ENCODE measurements around the gene NPAS3.

NPAS3 gene

DNA sequence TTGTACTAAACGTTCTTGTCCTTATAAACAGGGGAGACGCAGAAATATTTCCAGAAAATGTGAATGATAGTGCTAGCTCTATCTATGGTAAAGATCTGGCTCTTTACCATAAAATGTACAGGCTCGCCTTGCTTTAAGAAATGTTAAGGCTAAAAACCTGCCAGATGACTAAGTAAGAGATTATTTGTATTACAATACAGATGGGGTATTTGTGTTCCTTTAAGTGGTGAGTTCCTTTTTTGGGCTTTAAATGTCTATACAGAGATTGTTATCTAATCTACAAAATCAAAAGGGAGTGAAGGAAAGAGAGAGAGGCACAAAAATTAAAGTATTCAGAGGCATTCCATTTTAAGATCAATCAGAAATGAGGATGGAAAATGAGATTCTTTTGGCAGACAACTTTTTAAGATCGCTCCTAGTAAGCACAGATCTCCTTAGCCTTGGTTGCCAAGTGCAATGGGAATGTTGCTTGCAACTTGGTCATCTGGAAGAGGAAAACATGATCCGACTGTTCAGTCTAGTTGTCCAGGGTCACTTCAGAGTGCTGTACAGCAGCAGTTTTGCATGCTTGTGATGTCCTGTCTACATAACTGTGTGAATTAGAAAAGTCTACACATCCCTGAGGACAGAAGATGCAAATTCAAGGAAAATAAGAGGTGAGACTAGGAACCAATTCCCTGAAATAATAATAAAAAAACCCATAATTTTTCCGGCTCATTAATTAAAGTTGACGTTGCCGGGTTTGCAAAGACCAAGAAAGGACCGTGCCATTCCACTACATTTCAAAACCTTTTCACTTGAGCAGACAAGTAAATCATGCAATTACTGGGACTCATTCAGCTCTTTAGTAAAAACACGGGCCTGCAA is 631.4 kb downstream of the NPAS3 start:
- DNase-seq (ENCODE audit: low read depth in 3 of 3, low spot score in 1 of 3), result no peak

DNA sequence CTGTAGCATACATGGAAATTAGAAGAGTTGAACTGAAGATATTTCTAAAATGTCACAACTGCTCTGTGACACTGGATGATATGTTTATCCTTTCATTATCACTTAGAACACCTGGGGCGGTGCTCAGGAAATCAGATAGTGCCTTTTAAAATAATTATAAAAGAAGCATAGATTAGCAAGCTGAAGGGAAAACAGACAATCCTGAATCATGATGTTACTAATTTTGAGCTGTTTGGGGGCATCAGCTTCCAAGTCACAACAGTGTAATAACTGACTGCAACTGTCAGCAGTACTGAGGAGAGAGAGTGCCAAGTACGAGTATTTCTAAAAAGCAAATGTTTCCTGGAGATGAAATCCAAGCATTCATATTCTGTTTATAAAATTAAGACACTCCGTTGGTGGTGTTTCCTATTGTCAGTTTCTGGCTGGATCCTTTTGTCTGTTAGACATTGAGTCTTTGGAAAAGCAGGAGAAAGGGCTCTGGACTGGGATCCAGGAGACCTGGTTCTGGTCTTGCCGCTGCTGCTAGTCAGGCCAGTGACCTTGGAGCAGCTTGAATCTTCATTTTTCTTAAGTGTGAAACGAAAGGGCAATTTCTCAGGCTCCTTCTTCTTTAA is 632.1 kb downstream of the NPAS3 start:
- DNase-seq (ENCODE audit: low read depth in 3 of 3, low spot score in 1 of 3), result no peak

DNA sequence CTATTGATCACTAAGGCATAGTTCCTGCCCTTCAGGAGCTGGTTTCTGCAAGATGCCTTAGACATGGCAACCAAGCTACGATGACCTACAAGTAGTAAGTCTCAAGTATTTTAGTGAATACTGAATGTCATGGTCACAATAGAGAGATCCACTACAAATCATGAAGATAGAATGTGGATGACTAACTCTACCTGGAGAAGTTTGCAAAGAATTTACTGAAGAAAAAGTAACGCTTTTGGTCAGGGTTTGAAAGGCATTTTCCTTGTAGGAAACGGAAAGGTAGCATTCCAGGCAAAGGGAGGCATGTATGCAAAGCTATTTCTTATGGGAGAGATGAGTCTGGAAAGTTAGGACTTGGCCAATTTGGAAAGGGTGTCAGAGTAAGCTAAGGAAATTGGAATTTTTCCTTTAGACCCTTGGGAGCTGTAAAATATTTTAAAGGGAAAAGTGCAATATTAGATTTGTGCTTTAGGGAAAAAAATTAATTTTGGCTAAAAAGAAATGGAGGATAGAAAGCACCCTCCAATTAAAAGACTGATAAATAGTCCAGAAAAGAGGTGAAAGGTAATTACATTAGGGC is 634.7 kb downstream of the NPAS3 start:
- DNase-seq (ENCODE audit: low read depth in 3 of 3, low spot score in 1 of 3), result no peak

DNA sequence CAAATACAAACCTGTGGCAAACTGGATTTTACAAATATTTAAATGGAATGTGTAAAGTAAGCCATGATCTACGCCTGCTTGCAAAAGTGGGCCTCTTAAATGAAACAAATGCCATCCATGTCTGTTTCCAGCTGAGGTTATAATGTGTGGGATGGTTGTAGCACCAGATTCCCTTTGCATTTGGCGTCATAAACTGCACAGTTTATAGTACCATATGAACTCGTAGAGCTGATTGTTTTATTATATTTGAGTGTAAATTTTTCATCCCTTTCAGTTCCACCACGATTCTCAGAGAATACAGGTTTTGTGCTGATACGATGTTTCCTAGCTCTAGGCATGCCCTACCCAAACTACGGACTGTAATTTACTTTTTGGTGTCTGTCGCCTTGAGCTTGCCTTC is 637.3 kb downstream of the NPAS3 start:
- DNase-seq (ENCODE audit: low read depth in 3 of 3, low spot score in 1 of 3), result no peak

DNA sequence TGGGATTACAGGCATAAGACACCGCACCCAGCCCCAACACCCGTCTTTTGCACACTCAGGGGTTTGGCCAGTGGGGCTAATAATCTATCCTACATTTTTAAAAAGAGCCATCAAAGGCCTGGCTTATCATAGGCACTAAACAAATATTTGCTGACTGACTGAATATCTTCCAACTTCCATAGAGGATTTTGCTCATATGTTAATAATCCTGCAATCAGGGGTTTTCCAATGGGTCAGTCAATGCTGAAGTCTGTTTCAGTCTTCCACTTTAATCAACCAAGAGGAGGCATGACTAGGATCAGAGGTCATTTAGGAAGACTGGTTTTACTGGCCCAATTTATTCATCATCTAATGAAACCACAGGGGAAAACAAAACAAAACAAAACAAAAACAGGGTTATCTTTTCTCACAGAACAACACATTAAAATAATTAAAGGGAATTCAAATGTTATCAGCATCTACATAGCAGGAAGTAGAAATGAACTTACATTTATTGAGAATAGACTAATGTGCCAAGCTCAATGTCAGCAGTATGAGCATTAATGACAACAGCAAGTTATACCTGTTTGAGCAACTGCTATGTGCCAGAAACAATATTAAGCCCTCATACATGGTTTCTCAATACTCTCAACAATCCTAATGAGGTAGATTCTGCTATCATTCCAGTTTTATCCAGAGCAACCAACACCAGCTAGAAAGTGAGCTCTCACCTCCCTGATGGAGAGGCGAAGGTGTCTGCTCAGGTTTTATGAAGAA is 640.0 kb downstream of the NPAS3 start:
- no peak for DNase-seq (ENCODE audit: low read depth in 3 of 3, low spot score in 1 of 3)

DNA sequence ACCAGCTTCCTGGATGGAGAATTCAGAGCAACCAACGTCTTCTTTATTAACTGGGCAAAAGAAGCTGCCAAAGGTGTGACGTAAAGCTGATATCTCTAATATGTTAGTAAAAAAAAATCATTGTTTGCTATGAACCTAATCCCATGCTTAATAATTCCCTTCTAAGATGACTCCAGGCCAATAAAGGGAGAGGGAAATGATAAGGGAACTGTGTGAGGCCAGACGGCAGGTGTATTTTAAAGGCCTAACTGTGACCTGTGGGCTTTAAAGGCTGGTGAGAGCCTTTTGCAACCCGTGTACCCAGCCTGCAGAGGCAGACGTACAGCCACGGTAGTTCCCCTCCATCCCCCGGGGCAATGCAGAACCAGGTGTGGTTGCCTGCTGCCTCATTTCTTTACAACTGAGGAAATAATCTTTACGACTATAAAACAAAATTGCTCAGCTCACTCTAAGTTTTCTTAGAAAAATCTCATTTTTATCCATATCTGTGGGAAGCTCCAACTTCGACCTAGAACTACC is 641.6 kb downstream of the NPAS3 start:
- DNase-seq (ENCODE audit: low read depth in 3 of 3, low spot score in 1 of 3), result no peak

DNA sequence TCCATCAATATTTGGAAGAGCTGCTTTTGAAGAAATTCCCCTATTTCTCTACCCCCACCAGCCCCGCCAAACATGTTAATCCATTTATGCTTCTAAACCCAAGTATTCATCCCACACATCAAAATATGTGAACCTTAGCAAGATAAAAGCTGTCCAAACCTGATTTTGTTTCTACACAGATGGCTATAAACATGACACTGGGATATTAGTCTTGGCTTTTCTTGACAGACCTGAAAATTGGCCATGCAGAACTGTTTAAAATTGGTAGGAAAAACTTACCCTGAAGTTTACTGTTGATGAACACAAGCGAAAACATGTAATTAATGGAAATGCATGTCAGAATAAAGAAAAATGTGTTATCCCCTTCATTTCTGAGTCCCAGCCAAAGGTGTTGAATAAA is 642.2 kb downstream of the NPAS3 start:
- DNase-seq (ENCODE audit: low read depth in 3 of 3, low spot score in 1 of 3), result no peak

DNA sequence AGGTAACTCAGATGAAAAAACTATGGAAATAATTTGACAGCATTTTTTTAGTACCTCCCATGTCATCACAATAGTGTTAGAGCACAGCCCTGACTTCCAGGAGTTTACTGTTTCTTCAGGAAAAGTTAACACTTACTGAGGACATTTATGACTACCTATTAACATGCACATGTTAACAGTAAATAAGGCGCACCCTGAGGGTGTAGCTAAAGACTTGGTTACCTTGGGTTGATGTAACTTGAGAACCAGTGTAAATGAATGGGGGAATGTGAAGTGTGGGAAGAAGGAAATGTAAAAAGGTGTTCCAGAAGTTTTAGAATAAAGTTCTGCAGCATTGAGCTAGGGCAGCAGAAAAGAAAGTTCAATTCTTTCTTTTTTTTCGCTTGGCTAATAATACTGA is 646.0 kb downstream of the NPAS3 start:
- DNase-seq (ENCODE audit: low read depth in 3 of 3, low spot score in 1 of 3), result no peak

DNA sequence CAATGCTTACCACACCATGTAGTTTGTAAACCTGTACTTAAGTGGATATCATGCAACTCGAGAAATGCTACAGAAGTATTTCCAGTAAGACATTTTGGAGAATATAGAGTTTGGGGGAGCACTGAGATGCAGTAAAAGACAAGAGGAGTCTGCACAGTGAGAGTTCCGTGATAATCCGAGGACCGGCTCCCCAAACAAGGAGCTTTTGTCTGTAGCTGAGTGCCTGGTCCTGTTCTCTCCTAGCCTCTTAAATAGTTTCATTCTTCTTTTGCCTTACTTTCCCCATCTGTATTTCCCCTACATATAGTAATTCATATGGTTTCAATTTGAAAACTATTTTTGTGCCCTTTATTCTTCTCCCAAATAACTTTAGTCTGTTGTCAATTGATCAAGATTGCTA is 648.1 kb downstream of the NPAS3 start:
- no peak for DNase-seq (ENCODE audit: low read depth in 3 of 3, low spot score in 1 of 3)

DNA sequence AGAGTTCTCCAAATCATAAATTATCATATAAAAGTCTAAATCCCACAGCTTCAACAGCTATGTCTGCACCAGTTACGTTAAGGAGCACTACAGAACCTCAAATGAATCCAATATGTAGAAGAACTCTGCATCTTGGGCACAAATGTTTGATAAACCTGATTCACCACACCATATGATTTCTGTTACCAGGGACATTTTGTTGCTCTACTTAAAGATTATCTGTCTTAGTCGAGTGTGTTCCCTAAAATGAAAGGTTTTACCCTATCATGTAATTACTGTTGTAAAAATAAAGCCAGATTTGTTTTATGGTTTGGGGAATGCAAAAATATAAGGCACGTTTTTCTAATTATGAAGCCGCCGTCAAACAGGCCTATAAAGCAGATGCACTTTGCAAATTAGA is 649.1 kb downstream of the NPAS3 start:
- DNase-seq (ENCODE audit: low read depth in 3 of 3, low spot score in 1 of 3), result no peak

DNA sequence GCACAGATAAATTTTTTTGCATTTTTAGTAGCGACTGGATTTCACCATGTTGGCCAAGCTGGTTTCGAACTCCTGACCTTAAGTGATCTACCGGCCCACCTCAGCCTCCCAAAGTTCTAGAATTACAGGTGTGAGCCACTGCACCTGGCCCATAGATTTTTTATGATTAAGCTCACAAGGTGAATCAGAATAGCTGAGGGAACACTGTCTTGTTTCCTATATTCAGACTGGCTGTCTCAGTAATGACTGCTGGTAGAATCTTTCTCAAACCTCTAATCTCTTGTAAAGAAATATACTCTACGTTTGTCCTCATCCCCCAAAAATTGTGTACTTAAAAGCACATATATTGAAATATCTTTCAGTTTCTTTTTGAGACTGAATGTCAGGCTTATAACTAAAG is 650.1 kb downstream of the NPAS3 start:
- DNase-seq (ENCODE audit: low read depth in 3 of 3, low spot score in 1 of 3), result no peak

DNA sequence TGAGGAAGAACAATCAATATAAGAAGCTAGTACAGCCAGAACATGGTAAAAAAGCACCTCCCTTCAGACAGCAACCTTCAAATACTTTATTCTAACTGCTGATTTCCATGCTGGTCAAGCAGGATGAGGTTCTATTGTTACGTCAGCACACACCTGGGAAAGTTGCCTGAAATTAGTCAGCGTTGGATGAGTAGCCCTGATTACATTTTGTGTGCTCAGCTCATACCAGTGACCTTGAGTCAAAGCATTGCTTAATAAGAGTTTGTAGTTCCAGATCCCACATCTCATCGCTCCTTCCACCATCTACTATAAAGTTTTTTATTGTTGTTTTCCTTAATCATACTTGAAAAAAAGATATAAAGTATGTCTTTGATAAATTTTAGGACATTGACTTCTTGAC is 650.7 kb downstream of the NPAS3 start:
- no peak for DNase-seq (ENCODE audit: low read depth in 3 of 3, low spot score in 1 of 3)

DNA sequence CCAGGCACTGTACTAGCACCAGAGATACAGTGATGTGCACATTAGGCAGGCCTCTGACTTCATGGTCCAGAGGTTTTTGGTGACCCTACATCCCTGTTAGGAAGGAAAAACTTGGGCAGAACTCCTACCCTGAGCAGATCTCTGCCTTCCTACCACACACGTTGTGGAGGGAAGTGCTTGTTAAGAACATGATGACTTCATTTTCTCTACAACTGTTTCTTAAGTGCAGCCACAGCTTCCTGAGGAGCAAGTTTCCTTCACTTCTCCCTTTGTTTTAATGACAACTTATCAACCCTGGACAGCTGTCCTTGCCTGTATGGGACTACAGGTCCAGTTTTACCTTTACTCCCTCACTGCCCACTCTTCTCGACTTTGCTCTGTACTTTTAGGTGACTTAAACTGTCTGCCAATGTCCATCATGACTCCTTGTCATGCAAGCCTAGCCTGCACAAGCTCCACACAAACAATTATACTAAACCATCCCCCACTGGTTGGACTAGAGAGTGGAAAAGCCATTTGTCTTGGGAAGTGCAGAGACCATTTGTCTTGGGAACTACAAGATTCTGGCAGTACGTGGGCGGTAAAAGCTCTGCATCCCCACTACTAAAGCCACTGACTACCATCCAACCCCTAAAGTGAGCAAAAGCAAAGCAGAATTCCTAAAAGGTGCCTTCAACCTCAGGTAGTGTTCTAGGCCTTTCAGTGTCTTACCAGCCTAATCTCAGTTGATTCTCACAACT is 652.4 kb downstream of the NPAS3 start:
- no peak for DNase-seq (ENCODE audit: low read depth in 3 of 3, low spot score in 1 of 3)

DNA sequence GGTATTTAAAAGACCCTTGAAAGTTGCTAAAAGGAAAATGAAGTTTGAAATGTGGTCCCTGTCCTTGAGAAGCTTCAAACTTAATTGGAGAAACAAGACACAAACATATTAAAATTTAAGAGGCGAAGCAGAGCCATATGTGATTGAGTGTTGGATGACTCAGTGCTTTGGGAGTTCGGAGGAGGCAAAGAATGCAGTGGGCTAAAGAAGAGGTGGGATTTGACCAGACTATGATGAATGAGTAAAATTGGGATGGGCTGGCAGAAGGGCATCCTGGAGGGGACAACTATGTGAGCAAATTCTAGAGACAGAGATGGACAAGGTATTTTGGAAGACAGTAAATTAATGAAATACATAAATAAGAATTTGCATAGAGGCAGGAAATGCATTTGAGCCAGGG is 653.6 kb downstream of the NPAS3 start:
- no peak for DNase-seq (ENCODE audit: low read depth in 3 of 3, low spot score in 1 of 3)

DNA sequence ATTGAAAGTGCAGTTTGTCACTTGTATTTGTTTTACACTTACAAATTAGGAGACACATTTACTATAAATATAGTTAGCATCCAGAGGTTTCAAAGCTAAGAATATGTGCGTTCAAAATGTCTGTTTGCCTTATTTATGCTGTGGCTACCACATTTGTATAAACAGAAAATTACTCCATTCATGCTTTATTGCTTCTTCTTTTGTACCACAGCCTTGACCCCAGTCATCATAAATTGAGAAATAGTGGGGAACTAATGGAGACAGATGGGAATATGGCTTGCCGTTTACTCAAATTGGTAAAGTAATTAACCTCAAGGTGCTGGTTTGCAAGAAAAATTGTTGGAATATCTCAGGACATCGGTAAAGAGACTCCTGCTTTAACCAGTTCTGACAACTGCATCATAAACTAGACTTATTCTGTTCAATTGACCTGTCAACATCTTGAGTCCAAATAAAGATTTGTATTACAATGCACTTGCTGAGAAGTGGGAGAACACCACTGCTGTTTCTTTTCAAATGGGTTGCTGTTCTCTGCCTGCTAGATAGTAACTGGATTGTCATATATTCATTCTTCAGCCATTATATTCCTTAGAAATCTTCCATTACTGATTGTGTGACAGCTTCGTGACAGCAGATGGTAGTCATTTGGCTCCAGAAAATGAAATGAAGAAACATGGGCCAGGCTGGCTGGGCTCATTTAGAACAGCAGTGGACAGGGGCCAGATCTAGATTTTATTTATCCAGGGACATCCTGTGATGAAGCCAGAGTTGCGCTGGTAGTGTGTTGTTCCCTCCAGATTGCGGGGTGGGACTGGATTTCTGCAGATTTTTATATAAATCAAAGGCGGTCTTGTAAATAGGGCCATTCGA is 657.8 kb downstream of the NPAS3 start:
- DNase-seq (ENCODE audit: low read depth in 3 of 3, low spot score in 1 of 3), result no peak

DNA sequence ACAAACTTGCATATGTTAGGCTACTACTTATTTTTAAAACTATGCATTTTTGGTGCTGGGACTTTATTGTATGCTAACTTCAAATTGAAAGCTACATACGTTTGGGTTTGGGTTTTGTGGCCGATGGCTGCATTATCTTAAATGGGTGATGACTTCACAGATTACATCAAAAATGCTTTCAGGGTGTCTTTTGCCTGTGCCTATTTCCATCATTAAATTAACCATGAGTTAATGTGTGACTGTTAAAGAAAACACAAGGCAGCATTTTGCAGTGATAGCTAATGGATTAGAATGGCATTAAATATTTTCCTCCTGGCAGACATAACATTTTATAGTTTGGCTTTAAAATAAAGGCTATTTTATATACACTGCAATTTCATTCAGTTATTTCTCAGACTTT is 659.9 kb downstream of the NPAS3 start:
- DNase-seq (ENCODE audit: low read depth in 3 of 3, low spot score in 1 of 3), result no peak

DNA sequence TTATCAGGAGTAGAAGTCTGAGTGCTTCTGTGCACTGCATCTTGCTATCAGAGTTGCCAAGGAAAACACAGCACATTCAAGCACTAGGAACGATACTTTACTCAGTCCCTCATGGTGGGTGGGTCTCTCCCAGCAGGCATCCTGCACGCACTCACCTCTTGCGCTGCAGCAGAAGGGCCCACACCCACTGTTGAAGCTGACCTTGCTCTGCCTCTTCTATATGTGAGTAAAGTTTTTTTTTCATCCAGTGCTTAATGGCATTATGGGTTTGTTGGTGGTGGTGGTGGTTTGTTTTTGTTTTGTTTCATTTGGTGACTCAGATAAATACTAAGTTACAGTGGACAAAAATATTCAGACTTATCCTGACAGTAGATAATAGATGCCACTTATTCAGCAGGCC is 663.7 kb downstream of the NPAS3 start:
- DNase-seq (ENCODE audit: low read depth in 3 of 3, low spot score in 1 of 3), result no peak

DNA sequence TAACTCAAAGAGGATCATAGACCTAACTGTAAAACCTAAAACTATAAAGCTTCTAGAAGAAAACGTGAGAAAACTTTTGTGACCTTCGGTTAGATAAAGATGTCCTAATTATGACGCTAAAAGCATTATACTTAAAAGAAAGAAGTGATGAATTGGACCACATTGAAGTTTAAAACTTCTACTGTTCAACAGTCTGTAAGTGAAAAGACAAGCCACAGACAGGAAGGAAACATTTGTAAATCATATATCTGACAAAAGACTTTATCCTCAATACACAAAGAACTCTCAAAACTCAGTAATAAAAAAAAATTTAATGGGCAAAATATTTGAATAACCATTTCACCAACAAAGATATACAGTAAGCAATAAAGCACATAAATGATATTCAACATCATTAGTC is 667.9 kb downstream of the NPAS3 start:
- no peak for DNase-seq (ENCODE audit: low read depth in 3 of 3, low spot score in 1 of 3)

DNA sequence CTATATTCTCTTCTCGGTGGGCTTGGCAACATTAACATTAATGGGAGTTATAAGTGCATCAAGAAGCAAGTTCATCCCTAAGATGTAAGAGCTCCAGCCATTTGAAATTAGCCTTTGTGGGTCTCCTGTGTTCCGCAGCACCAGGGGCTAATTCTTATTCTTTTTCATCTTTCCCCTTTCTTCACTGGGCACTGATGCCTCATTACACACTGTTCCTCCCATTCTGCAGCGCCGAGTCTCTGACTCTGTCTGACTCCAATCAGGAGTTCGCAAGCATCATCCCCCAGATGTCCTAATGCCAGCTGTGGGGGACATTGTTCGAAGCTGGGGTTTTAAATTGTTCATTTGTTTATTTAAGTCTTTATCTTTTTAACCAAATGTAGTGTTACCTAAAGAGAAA is 670.9 kb downstream of the NPAS3 start:
- no peak for DNase-seq (ENCODE audit: low read depth in 3 of 3, low spot score in 1 of 3)

DNA sequence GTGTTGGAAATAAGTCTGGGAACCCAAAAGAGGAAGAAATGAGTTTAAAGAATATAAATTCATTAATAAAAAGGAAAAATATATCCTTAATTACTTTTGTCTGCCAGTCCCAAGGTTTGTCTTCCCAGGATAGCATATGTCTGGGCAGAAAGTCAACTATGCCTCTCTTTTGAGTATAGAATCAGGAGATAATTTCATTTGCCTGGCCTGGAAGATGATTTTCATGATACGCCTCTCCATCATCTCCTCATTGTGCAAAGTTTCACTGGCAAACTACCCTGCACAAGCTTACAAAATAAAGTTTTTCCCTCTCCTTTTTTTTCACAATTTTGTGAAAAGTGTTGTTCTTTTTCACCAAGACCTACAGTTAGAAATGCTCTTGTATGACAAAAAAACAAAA is 671.4 kb downstream of the NPAS3 start:
- DNase-seq (ENCODE audit: low read depth in 3 of 3, low spot score in 1 of 3), result no peak
